ENCODE data around the gene FRMD6. TPM values are rescaled to one million over a fixed set of nuclear protein-coding genes. Genes with fewer than 3 reads are reported as not detected.

FRMD6 gene
- total RNA-seq, 1 donor from 2014 or later = 16.9 TPM

DNA sequence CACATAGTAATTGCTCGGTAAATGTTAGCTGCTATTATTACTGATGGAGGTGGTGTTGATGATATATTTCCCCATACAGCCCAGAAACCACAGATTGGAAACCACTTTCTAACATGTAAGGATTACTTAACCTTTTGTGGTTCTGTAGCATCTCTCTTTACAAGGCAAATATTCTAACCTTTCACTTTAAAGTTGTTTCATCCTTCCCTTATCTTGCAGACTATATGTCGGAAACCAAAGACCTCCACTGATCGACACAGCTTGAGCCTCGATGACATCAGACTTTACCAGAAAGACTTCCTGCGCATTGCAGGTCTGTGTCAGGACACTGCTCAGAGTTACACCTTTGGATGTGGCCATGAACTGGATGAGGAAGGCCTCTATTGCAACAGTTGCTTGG is 75.8 kb downstream of the FRMD6 start:
- TF ChIP-seq, protein P1, sequence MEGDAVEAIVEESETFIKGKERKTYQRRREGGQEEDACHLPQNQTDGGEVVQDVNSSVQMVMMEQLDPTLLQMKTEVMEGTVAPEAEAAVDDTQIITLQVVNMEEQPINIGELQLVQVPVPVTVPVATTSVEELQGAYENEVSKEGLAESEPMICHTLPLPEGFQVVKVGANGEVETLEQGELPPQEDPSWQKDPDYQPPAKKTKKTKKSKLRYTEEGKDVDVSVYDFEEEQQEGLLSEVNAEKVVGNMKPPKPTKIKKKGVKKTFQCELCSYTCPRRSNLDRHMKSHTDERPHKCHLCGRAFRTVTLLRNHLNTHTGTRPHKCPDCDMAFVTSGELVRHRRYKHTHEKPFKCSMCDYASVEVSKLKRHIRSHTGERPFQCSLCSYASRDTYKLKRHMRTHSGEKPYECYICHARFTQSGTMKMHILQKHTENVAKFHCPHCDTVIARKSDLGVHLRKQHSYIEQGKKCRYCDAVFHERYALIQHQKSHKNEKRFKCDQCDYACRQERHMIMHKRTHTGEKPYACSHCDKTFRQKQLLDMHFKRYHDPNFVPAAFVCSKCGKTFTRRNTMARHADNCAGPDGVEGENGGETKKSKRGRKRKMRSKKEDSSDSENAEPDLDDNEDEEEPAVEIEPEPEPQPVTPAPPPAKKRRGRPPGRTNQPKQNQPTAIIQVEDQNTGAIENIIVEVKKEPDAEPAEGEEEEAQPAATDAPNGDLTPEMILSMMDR (IDR thresholded peaks at IDR 0.05; ENCODE audit: partially characterized antibody, unreplicated experiment) = no peak
- Mint-ChIP-seq H3K27me3 (ENCODE audit: unreplicated experiment) (no peaks in the 10 kb centered on the region), H3K36me3 (ENCODE audit: unreplicated experiment) (no peaks in the 10 kb centered on the region), H3K4me3 (ENCODE audit: unreplicated experiment) (no peak overlapping the region), H3K4me1 (ENCODE audit: low read depth, unreplicated experiment) (no peaks in the 10 kb centered on the region), H3K9me3 (ENCODE audit: unreplicated experiment) (no peaks in the 10 kb centered on the region), H3K27ac (ENCODE audit: unreplicated experiment) (no peak overlapping the region)
- no peak for DNase-seq

DNA sequence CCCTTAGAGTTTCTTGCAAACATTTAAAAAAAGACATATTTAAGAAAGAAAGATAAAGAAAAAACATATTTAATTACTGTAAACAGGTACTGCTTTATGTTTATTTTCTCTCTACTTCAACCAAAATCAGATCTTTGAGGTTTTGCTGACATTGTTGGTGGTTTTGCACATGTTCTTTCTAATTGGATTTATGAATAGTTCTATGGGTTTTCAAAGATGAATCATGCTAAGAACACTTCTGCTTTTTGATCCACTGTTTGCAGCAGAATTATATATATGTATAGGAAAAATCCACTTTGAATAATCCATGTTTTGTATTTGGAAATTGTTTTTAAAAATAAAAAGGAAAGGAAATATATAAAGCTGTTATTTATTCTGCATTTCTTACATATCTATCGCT is 78.4 kb downstream of the FRMD6 start:
- no peak overlapping the region for H3K4me3 Mint-ChIP-seq (ENCODE audit: unreplicated experiment)
- H3K36me3 Mint-ChIP-seq (ENCODE audit: unreplicated experiment) = no peaks in the 10 kb centered on the region
- no peaks in the 10 kb centered on the region for H3K9me3 Mint-ChIP-seq (ENCODE audit: unreplicated experiment)
- no peak overlapping the region for H3K27ac Mint-ChIP-seq (ENCODE audit: unreplicated experiment)
- no peaks in the 10 kb centered on the region for H3K27me3 Mint-ChIP-seq (ENCODE audit: unreplicated experiment)
- no peak for DNase-seq
- TF ChIP-seq, protein P1 (IDR thresholded peaks at IDR 0.05; ENCODE audit: partially characterized antibody, unreplicated experiment) = no peak
- H3K4me1 Mint-ChIP-seq (ENCODE audit: low read depth, unreplicated experiment) = no peaks in the 10 kb centered on the region

DNA sequence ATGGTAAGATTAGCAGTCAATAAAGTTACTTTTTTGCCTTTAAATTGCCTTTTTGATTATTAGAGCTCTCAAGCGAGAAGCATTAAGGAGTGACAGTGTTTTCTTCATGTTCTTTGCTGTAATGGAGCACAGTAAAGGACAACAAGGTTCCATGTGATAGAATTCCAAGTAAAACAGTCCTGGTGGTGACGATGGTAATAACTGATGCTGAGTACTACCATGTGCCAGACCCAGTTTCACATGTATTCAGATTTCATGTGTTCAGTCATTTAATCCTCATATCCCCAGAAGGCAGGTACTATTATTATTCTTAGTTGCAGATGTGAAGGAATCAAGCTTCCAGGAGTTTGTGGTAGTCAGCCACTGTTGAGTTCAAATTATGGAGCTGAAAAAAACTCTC is 79.0 kb downstream of the FRMD6 start:
- Mint-ChIP-seq H3K27me3 (ENCODE audit: unreplicated experiment) (no peaks in the 10 kb centered on the region), H3K36me3 (ENCODE audit: unreplicated experiment) (no peaks in the 10 kb centered on the region), H3K4me3 (ENCODE audit: unreplicated experiment) (no peak overlapping the region), H3K9me3 (ENCODE audit: unreplicated experiment) (no peaks in the 10 kb centered on the region), H3K4me1 (ENCODE audit: low read depth, unreplicated experiment) (no peaks in the 10 kb centered on the region), H3K27ac (ENCODE audit: unreplicated experiment) (no peak overlapping the region)
- no peak for DNase-seq
- TF ChIP-seq, protein P1 (IDR thresholded peaks at IDR 0.05; ENCODE audit: partially characterized antibody, unreplicated experiment) = no peak

DNA sequence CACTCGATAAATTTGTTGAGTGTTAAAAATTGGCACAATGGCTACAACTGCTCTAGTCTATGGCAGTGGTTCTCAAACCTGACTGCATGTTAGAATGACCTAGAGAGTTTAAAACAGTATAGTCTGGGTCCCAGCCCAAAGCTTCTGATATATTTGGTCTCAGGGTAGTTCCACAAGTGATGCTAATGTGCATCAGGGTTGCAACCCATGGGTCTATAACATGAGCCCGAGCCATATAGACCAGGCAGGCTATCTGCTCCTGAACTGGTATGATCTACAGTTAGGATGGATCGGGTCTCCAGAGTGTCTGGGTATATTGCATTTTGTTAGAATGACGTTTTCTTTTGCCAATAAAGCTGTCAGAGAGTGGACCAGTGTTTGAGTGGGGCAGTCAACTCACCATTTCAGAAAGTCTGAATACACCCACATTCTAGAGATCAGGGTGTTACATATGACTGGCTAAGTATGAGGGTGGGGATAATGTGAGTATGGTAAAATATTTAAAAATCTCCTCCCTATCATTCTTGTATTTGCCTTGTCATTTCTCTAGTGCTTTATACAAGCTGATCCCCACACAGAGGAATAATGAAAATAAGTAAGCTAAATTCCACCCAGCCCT is 80.9 kb downstream of the FRMD6 start:
- H3K27ac Mint-ChIP-seq (ENCODE audit: unreplicated experiment) = no peak overlapping the region
- DNase-seq = no peak
- TF ChIP-seq, protein P1 (IDR thresholded peaks at IDR 0.05; ENCODE audit: partially characterized antibody, unreplicated experiment) = no peak
- no peak overlapping the region for H3K4me3 Mint-ChIP-seq (ENCODE audit: unreplicated experiment)
- no peaks in the 10 kb centered on the region for H3K9me3 Mint-ChIP-seq (ENCODE audit: unreplicated experiment)
- no peaks in the 10 kb centered on the region for H3K36me3 Mint-ChIP-seq (ENCODE audit: unreplicated experiment)
- H3K4me1 Mint-ChIP-seq (ENCODE audit: low read depth, unreplicated experiment) = no peaks in the 10 kb centered on the region
- no peaks in the 10 kb centered on the region for H3K27me3 Mint-ChIP-seq (ENCODE audit: unreplicated experiment)

DNA sequence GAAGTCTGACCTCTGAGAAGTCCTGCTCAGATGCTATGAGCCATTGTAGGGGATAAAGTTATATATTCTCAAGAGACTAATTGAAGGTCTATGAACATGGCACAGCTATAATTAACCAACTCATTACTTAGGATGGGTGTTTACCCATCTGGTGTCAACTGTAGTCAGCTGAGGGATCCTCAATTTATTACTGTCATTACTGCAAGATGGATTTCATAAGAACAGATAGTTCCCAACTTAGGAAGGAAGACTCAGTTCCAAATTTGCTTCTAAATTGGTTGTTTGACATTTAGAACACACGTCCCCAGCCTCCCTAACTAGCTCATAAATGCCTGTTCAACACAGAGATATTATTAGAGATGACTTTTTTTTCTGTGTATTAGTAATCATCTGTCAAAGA is 81.4 kb downstream of the FRMD6 start:
- TF ChIP-seq, protein P1 (IDR thresholded peaks at IDR 0.05; ENCODE audit: partially characterized antibody, unreplicated experiment) = no peak
- Mint-ChIP-seq H3K4me1 (ENCODE audit: low read depth, unreplicated experiment) (peaks cover 1% of the 10 kb centered on the region), H3K27me3 (ENCODE audit: unreplicated experiment) (no peaks in the 10 kb centered on the region), H3K4me3 (ENCODE audit: unreplicated experiment) (no peak overlapping the region), H3K27ac (ENCODE audit: unreplicated experiment) (no peak overlapping the region), H3K36me3 (ENCODE audit: unreplicated experiment) (no peaks in the 10 kb centered on the region), H3K9me3 (ENCODE audit: unreplicated experiment) (no peaks in the 10 kb centered on the region)
- DNase-seq = no peak

All from glutamatergic neuron (in vitro differentiated cells).